Hepatocyte (in vitro differentiated cells): ENCODE data around the gene CHN1. TPM values are rescaled to one million over a fixed set of nuclear protein-coding genes. Genes with fewer than 3 reads are reported as not detected.

Experiments used
- DNase-seq: peaks from one replicate; pipeline ENCODE4 v3.0.0-alpha.2; 2016; ENCODE audit warnings: low spot score
- H2AFZ ChIP-seq: fragments of 200-600 bp; sonication (generic); 2 replicates; pipeline ENCODE4 v1.6.0; 2016; ENCODE audit warnings: antibody characterized with exemption, mild to moderate bottlenecking
- H3K27ac ChIP-seq: fragments of 200-600 bp; sonication (generic); 2 replicates; pipeline ENCODE4 v1.5.1; 2016; ENCODE audit warnings: mild to moderate bottlenecking
- H3K27me3 ChIP-seq: fragments of 200-600 bp; sonication (generic); 2 replicates; pipeline ENCODE4 v1.6.1; 2016
- H3K36me3 ChIP-seq: fragments of 200-600 bp; sonication (generic); replicated peaks from 2 replicates; pipeline ENCODE4 v1.5.1; 2016; ENCODE audit warnings: low read depth; ENCODE audit not compliant: insufficient read depth
- H3K4me1 ChIP-seq: fragments of 200-600 bp; sonication (generic); 2 replicates; pipeline ENCODE4 v1.5.1; 2016; ENCODE audit warnings: mild to moderate bottlenecking, moderate library complexity; ENCODE audit not compliant: insufficient read depth
- H3K4me2 ChIP-seq: fragments of 200-600 bp; sonication (generic); 2 replicates; pipeline ENCODE4 v1.6.0; 2016
- H3K4me3 ChIP-seq: fragments of 200-600 bp; sonication (generic); 2 replicates; pipeline ENCODE4 v1.5.1; 2016; ENCODE audit warnings: mild to moderate bottlenecking
- H3K79me2 ChIP-seq: fragments of 200-600 bp; sonication (generic); 2 replicates; pipeline ENCODE4 v1.6.0; 2017; ENCODE audit warnings: mild to moderate bottlenecking
- H3K9me2 ChIP-seq: fragments of 200-600 bp; sonication (generic); replicated peaks from 2 replicates; pipeline ENCODE4 v1.6.0; 2017; ENCODE audit warnings: mild to moderate bottlenecking; ENCODE audit not compliant: insufficient read depth
- H3K9me3 ChIP-seq: fragments of 200-600 bp; sonication (generic); 2 replicates; pipeline ENCODE4 v1.5.1; 2016; ENCODE audit warnings: low read depth, mild to moderate bottlenecking
- H4K20me1 ChIP-seq: fragments of 200-600 bp; sonication (generic); 2 replicates; pipeline ENCODE4 v1.6.0; 2016; ENCODE audit warnings: mild to moderate bottlenecking; ENCODE audit not compliant: insufficient read depth, poor library complexity, severe bottlenecking
- EZH2 ChIP-seq: fragments of 200-600 bp; sonication (generic); IDR thresholded peaks from 2 replicates; pipeline ENCODE4 v1.6.1; 2016; ENCODE audit warnings: antibody characterized with exemption, mild to moderate bottlenecking, borderline replicate concordance
- EZH2phosphoT487 ChIP-seq: fragments of 200-600 bp; sonication (generic); IDR thresholded peaks from one replicate; pipeline ENCODE4 v1.6.1; 2018; ENCODE audit warnings: antibody characterized with exemption, mild to moderate bottlenecking, low read depth, moderate library complexity; ENCODE audit not compliant: unreplicated experiment, severe bottlenecking
- WGBS: methylation state at CpG from one replicate; pipeline ENCODE4 v1.1.6; 2016; ENCODE audit warnings: low lambda C conversion rate; ENCODE audit errors: missing lambda C conversion rate; 5-methylcytosine and 5-hydroxymethylcytosine counted together
- polyA plus RNA-seq: library from polyadenylated mRNA; unstranded; fragments of >200 nt; fragmentation: Nextera tagmentation; extraction: Ambion mirVana; gene quantifications from 2 replicates; pipeline ENCODE4 v1.2.1, GENCODE V29; 2016
- total RNA-seq: library from RNA; depleted of rRNA; stranded (reverse); fragments of >200 nt; gene quantifications from 2 replicates; pipeline ENCODE4 v1.2.3, GENCODE V29; 2014
- TF ChIP-seq, protein P1 (sequence below): fragments of 200-600 bp; sonication (generic); IDR thresholded peaks from 2 replicates; pipeline ENCODE4 v1.5.1; 2016; ENCODE audit warnings: antibody characterized with exemption, mild to moderate bottlenecking; ENCODE audit not compliant: poor library complexity

The CHN1 gene
- total and polyA plus RNA-seq, 2 experiments from 2014 or later: 19.2 to 23.0 TPM

DNA sequence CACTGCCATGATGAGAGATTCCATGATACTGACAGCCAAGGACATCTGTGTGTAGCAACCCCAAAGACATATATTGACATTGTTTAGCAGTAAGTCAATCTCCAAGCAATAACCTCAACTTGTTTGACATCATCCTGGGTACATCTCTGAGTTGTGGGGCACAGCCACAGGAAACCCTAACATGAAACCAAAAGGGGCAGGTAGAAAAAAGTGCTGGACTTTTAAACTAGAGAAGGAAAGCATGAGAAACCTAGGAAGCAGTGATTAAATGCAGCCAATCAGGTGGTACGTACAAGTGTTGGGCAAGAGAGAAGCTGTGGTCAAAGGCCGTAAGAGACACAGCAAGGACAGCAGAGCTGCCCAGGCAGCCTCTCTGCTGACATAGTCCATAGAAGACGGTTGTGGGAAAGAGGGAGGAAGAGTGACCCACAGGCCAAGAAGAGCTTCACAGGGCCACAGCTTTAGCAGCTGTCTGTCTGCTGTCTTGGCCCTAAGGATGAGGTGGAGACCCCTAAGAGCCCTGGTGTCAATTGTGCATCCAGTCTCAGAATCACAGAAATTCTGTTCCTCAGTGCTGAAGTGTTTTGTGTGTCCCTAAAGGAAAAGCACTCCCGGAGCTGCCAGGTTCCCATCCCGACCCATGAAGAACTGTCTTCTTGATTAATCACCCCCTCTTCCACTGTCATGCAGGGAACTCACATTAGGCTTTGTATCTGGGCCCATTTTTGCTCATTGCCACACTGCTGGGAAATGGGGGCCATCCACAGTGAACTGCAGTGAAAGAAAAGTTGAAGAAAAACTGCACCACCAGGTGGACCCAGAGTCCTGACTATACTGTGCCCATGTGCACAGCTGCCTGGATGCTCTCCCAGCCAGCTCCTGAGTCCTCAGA lies 25.4 kb upstream of the CHN1 start:
- Histone ChIP-seq H3K4me1 (peaks cover 12% of the 10 kb centered on the region), H3K79me2 (no peaks in the 10 kb centered on the region), H3K4me3 (no peak overlapping the region), H4K20me1 (no peaks in the 10 kb centered on the region), H3K4me2 (no peak overlapping the region), H3K9me3 (no peaks in the 10 kb centered on the region), H3K27me3 (no peaks in the 10 kb centered on the region), H3K9me2 (no peaks in the 10 kb centered on the region), H3K36me3 (no peaks in the 10 kb centered on the region), H2AFZ (no peak overlapping the region), H3K27ac (no peak overlapping the region)
- 73% methylated on average over 5 of the region's 5 CpGs for WGBS
- DNase-seq: peak; percentile 78
- TF ChIP-seq, protein P1, sequence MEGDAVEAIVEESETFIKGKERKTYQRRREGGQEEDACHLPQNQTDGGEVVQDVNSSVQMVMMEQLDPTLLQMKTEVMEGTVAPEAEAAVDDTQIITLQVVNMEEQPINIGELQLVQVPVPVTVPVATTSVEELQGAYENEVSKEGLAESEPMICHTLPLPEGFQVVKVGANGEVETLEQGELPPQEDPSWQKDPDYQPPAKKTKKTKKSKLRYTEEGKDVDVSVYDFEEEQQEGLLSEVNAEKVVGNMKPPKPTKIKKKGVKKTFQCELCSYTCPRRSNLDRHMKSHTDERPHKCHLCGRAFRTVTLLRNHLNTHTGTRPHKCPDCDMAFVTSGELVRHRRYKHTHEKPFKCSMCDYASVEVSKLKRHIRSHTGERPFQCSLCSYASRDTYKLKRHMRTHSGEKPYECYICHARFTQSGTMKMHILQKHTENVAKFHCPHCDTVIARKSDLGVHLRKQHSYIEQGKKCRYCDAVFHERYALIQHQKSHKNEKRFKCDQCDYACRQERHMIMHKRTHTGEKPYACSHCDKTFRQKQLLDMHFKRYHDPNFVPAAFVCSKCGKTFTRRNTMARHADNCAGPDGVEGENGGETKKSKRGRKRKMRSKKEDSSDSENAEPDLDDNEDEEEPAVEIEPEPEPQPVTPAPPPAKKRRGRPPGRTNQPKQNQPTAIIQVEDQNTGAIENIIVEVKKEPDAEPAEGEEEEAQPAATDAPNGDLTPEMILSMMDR: peak; percentile 54
- TF ChIP-seq EZH2: no peak

DNA sequence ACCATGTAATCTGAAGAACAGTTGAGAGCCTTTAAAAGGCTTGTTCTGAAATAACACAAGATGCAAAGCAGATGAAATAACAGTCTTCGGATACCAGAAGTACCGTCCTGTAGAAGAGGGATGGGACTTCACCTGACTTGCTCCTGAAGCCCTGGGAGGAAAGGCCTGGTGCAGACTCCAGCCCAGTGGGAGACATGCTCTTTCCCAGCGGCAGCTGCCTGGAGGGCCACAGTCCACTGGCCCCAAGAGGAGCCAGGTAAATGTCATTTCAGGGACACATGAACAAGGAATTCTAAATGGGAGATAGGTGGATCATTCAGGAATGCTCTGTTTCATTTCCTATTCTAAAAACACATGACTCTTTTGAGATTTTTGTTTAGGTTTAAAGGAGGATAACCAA lies 22.6 kb upstream of the CHN1 start:
- no peaks in the 10 kb centered on the region for H3K36me3 ChIP-seq
- DNase-seq: no peak
- no peaks in the 10 kb centered on the region for H3K9me2 ChIP-seq
- 87% methylated on average over 3 of the region's 3 CpGs for WGBS
- H3K27ac ChIP-seq: peak overlapping the region; percentile 23
- peak overlapping the region; percentile 29 for H3K4me2 ChIP-seq
- H2AFZ ChIP-seq: no peak overlapping the region
- no peaks in the 10 kb centered on the region for H4K20me1 ChIP-seq
- peaks cover 12% of the 10 kb centered on the region for H3K4me1 ChIP-seq
- no peak for TF ChIP-seq EZH2
- TF ChIP-seq, protein P1: no peak
- no peak for TF ChIP-seq EZH2phosphoT487
- no peaks in the 10 kb centered on the region for H3K9me3 ChIP-seq
- H3K4me3 ChIP-seq: no peak overlapping the region
- H3K27me3 ChIP-seq: no peaks in the 10 kb centered on the region
- no peaks in the 10 kb centered on the region for H3K79me2 ChIP-seq

DNA sequence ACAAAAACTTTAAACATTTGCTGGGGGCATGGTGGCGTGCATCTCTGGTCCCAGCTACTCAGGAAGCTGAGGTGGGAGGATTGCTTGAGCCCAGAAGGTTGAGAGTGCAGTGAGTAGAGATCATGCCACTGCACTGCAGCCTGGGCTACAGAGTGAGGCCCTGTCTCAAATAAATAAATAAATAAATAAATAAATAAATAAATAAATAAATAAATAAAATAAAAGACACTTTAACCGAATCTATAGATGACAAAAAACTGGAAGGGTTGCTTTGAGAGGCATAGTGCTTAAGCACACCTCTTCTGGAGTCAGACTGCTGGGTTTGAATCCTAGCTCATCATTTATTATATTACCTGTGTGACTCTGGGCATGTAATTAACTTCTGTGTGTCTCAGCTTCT lies 21.2 kb upstream of the CHN1 start:
- Histone ChIP-seq H3K27me3 (no peaks in the 10 kb centered on the region), H3K27ac (no peak overlapping the region), H3K4me1 (peaks cover 12% of the 10 kb centered on the region), H2AFZ (no peak overlapping the region), H4K20me1 (no peaks in the 10 kb centered on the region), H3K9me2 (no peaks in the 10 kb centered on the region), H3K4me3 (no peak overlapping the region), H3K9me3 (no peaks in the 10 kb centered on the region), H3K36me3 (no peaks in the 10 kb centered on the region), H3K79me2 (no peaks in the 10 kb centered on the region), H3K4me2 (no peak overlapping the region)
- 100% methylated on average over 2 of the region's 2 CpGs for WGBS
- no peak for DNase-seq
- TF ChIP-seq, protein P1: no peak
